ENCODE data around the gene IGLL1. TPM values are rescaled to one million over a fixed set of nuclear protein-coding genes. Genes with fewer than 3 reads are reported as not detected.

The IGLL1 gene
- total RNA-seq, 1 donor from 2014 or later, result 0.21 TPM

GRCh38 chr22:23525510-23525909 lies 54.6 kb downstream of the IGLL1 start:
- H3K36me3 Mint-ChIP-seq (ENCODE audit: low read depth), result no peaks in the 10 kb centered on the region
- peaks cover 20% of the 10 kb centered on the region for H3K27me3 Mint-ChIP-seq (ENCODE audit: low read depth)
- H3K27ac Mint-ChIP-seq, result no peak overlapping the region
- DNase-seq (ENCODE audit: low spot score), result no peak
- H3K9me3 Mint-ChIP-seq, result no peaks in the 10 kb centered on the region
- intact Hi-C loops (cut with micrococcal nuclease), result no loop called here
- no peaks in the 10 kb centered on the region for H3K4me1 Mint-ChIP-seq (ENCODE audit: low read depth)
- no peak overlapping the region for H3K4me3 Mint-ChIP-seq (ENCODE audit: low read depth)

DNA sequence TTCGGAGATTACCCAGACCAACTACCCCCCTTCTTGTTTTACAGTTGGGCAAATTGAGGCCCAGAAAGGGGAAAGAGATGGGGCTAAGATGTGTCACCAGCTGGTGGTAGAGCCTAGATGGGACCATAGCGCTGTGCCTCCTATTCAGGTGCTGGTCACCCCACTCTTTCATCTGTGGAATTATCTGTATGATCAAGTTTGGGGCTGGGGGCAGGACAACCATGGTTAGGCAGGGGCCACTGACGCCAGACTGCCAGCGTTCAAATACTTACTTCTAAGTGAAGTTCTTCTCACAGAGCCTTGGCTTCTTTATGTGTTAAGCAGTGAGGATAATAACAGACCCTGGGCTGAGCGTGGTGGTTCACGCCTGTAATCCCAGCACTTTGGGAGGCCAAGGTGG lies 55.9 kb downstream of the IGLL1 start:
- intact Hi-C loops (cut with micrococcal nuclease), result no loop called here
- Mint-ChIP-seq H3K36me3 (ENCODE audit: low read depth) (no peaks in the 10 kb centered on the region), H3K4me1 (ENCODE audit: low read depth) (no peaks in the 10 kb centered on the region), H3K4me3 (ENCODE audit: low read depth) (no peak overlapping the region), H3K27ac (no peak overlapping the region), H3K9me3 (no peaks in the 10 kb centered on the region), H3K27me3 (ENCODE audit: low read depth) (peaks cover 20% of the 10 kb centered on the region)
- no peak for DNase-seq (ENCODE audit: low spot score)

- intact Hi-C loops (cut with micrococcal nuclease), result no loop called here
- Mint-ChIP-seq H3K4me3 (ENCODE audit: low read depth) (no peak overlapping the region), H3K4me1 (ENCODE audit: low read depth) (no peaks in the 10 kb centered on the region), H3K27me3 (ENCODE audit: low read depth) (peaks cover 20% of the 10 kb centered on the region), H3K9me3 (no peaks in the 10 kb centered on the region), H3K27ac (no peak overlapping the region), H3K36me3 (ENCODE audit: low read depth) (no peaks in the 10 kb centered on the region)
- DNase-seq (ENCODE audit: low spot score), result no peak
Observed at GRCh38 chr22:23523713-23524112, 56.4 kb downstream of the IGLL1 start.

Other genes starting within 250 kb of the IGLL1 start
- 0.50 and 0.57 TPM in 2 replicates for gene DRICH1, start 52.0 kb upstream of the IGLL1 start, total RNA-seq
- 4.9 and 5.7 TPM in 2 replicates for gene RGL4, start 110.7 kb upstream of the IGLL1 start, total RNA-seq
- 2.7 and 2.9 TPM in 2 replicates for gene ZNF70, start 170.8 kb upstream of the IGLL1 start, total RNA-seq
- 0.55 TPM in 1 of 2 replicates, not detected in the other for gene VPREB3, start 174.1 kb upstream of the IGLL1 start, total RNA-seq
- gene C22orf15, start 182.7 kb upstream of the IGLL1 start, total RNA-seq, result 0.23 and 0.52 TPM in 2 replicates
- 108 and 111 TPM in 2 replicates for gene CHCHD10, start 187.7 kb upstream of the IGLL1 start, total RNA-seq
- gene MMP11, start 192.6 kb upstream of the IGLL1 start, total RNA-seq, result 0.87 and 1.0 TPM in 2 replicates
- gene SMARCB1, start 206.7 kb upstream of the IGLL1 start, total RNA-seq, result 94.1 and 96.4 TPM in 2 replicates